Measurements from ENCODE around the gene HUNK.

Gene HUNK

DNA sequence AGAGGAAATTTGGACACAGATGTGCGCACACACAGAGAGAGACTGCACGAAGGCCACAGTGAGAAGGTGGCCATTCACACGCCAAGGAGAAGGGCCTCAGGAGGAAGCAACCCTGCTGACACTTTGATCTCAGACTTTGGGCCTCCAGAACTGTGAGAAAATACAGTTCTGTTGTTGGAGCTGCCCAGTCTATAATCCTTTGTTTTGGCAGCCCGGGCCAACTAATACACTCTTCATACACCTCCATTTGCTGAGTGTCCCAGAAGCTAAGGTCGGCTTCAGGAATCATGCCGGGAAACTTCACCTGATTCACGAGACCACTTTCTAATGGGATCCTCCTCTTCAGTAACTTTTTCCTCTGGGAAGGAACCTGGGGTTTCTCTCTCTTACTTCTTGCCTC is 23.2 kb downstream of the HUNK start:
- Histone ChIP-seq H3K79me2 (ENCODE audit: insufficient read depth, low read depth) (no peaks in the 10 kb centered on the region), H3K4me1 (ENCODE audit: low read depth, poor library complexity, severe bottlenecking) (no peaks in the 10 kb centered on the region), H4K20me1 (ENCODE audit: insufficient read depth) (no peaks in the 10 kb centered on the region), H3K36me3 (ENCODE audit: insufficient read depth) (no peaks in the 10 kb centered on the region), H3K4me3 (IDR thresholded peaks at IDR 0.05; ENCODE audit: insufficient read depth, low read depth, low read length) (no peak overlapping the region), H3K27me3 (ENCODE audit: insufficient read depth, low read depth) (no peaks in the 10 kb centered on the region), H3K9ac (no peak overlapping the region), H3K4me2 (no peak overlapping the region), H2AFZ (ENCODE audit: low read depth) (no peak overlapping the region), H3K27ac (no peak overlapping the region)
- TF ChIP-seq, protein P1, sequence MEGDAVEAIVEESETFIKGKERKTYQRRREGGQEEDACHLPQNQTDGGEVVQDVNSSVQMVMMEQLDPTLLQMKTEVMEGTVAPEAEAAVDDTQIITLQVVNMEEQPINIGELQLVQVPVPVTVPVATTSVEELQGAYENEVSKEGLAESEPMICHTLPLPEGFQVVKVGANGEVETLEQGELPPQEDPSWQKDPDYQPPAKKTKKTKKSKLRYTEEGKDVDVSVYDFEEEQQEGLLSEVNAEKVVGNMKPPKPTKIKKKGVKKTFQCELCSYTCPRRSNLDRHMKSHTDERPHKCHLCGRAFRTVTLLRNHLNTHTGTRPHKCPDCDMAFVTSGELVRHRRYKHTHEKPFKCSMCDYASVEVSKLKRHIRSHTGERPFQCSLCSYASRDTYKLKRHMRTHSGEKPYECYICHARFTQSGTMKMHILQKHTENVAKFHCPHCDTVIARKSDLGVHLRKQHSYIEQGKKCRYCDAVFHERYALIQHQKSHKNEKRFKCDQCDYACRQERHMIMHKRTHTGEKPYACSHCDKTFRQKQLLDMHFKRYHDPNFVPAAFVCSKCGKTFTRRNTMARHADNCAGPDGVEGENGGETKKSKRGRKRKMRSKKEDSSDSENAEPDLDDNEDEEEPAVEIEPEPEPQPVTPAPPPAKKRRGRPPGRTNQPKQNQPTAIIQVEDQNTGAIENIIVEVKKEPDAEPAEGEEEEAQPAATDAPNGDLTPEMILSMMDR (conservative IDR thresholded peaks at IDR 0.05; ENCODE audit: low read depth, low read length) = no peak

DNA sequence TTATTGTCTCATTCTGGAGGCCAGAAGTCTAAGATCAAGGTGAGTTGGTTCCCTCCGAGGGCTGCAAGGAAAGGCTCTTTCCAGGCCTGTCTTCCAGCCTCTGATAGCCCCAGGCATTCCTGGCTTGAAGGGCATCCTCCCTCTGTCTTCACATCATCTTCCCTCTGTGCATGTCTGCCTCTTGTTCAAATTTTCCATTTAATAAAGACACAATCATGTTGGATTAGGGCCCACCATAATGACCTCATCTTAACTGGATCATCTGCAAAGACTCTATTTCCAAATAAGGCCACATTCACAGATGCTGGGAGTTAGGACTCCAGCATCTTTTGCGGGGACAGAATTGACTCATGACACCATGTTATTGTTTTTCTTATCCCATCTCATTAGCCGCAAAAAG is 24.5 kb downstream of the HUNK start:
- no peaks in the 10 kb centered on the region for H3K36me3 ChIP-seq (ENCODE audit: insufficient read depth)
- H3K27me3 ChIP-seq (ENCODE audit: insufficient read depth, low read depth) = no peaks in the 10 kb centered on the region
- no peaks in the 10 kb centered on the region for H3K79me2 ChIP-seq (ENCODE audit: insufficient read depth, low read depth)
- no peaks in the 10 kb centered on the region for H4K20me1 ChIP-seq (ENCODE audit: insufficient read depth)
- H3K9ac ChIP-seq = no peak overlapping the region
- H3K27ac ChIP-seq = no peak overlapping the region
- no peak overlapping the region for H2AFZ ChIP-seq (ENCODE audit: low read depth)
- no peak overlapping the region for H3K4me2 ChIP-seq
- TF ChIP-seq, protein P1 (conservative IDR thresholded peaks at IDR 0.05; ENCODE audit: low read depth, low read length) = no peak
- no peak overlapping the region for H3K4me3 ChIP-seq (IDR thresholded peaks at IDR 0.05; ENCODE audit: insufficient read depth, low read depth, low read length)
- H3K4me1 ChIP-seq (ENCODE audit: low read depth, poor library complexity, severe bottlenecking) = no peaks in the 10 kb centered on the region

DNA sequence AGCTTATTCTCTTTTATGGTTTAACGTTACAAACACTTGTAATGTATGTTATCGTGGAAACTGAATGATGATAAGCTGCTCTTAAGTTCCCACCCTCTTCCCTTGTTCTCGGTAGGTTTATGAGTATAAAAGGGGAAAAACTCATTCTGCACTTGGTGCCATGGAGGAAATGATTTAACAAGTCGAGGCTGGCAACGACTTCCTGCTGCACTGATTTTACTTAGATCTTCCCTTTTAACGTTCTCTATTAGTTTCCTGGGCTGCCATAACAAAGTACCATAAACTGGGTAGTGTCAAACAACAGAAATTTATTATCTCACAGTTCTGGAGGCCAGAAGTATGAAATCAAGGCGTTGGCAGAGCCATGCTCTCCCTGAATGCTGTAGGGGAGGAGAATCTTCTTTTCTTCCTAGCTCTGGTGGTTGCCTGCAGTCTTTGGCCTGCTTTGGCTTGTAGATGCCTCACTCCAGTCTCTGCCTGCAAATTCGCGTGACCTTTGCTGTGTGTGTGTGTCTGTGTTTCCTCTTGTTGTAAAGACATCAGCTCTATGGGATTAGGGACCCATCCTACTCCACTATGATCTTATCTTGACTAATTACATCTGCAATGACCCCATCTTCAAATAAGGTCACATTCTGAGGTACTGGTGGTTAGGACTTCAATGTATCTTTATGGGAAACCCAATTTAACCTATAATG is 26.3 kb downstream of the HUNK start:
- Histone ChIP-seq H3K79me2 (ENCODE audit: insufficient read depth, low read depth) (no peaks in the 10 kb centered on the region), H3K4me2 (no peak overlapping the region), H3K9ac (no peak overlapping the region), H3K36me3 (ENCODE audit: insufficient read depth) (no peaks in the 10 kb centered on the region), H4K20me1 (ENCODE audit: insufficient read depth) (no peaks in the 10 kb centered on the region), H3K27me3 (ENCODE audit: insufficient read depth, low read depth) (no peaks in the 10 kb centered on the region), H3K27ac (no peak overlapping the region), H3K4me3 (IDR thresholded peaks at IDR 0.05; ENCODE audit: insufficient read depth, low read depth, low read length) (no peak overlapping the region), H3K4me1 (ENCODE audit: low read depth, poor library complexity, severe bottlenecking) (no peaks in the 10 kb centered on the region), H2AFZ (ENCODE audit: low read depth) (no peak overlapping the region)
- TF ChIP-seq, protein P1 (conservative IDR thresholded peaks at IDR 0.05; ENCODE audit: low read depth, low read length) = no peak

DNA sequence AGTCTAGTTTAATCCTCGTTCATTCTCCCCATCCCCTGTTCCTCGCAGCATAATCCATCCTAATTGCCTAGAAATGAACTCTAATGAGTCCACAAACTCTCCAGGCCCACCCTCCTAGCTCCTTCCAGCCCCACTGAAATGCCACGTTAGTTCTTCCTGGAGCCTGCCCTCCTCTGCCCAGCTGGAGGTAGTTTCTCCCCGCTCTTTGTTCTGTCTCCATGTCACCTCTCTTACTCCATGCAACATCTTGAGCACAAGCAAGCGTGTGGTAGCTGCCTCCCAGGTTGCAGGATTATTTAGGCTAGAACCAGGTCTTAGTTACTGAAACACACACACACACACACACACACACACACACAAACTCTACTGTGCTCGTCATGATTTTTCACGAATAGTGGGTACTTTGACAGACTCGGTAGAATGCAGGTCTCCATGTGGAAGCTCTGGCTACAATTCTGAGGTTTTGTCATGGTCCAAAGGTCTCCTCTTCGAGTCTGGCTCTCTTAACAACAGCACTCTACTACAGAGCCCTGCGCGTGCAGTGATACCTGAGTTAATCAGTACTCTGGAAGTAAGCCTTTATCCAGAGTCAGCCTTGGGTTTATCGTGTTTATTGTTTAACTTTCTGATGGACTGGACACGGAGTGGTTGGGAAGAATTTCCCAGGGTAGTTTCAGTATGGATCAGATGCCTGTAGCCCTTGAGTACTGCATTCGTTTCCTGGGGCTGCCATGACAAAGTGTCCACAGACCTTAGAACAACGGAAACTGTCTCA is 27.5 kb downstream of the HUNK start:
- Histone ChIP-seq H3K9ac (no peak overlapping the region), H3K79me2 (ENCODE audit: insufficient read depth, low read depth) (no peaks in the 10 kb centered on the region), H3K4me3 (IDR thresholded peaks at IDR 0.05; ENCODE audit: insufficient read depth, low read depth, low read length) (no peak overlapping the region), H4K20me1 (ENCODE audit: insufficient read depth) (no peaks in the 10 kb centered on the region), H3K27ac (no peak overlapping the region), H3K27me3 (ENCODE audit: insufficient read depth, low read depth) (no peaks in the 10 kb centered on the region), H3K36me3 (ENCODE audit: insufficient read depth) (no peaks in the 10 kb centered on the region), H3K4me2 (no peak overlapping the region), H3K4me1 (ENCODE audit: low read depth, poor library complexity, severe bottlenecking) (no peaks in the 10 kb centered on the region), H2AFZ (ENCODE audit: low read depth) (no peak overlapping the region)
- TF ChIP-seq, protein P1 (conservative IDR thresholded peaks at IDR 0.05; ENCODE audit: low read depth, low read length) = no peak
